Activated CD4-positive, alpha-beta memory T cell treated with anti-CD3 and anti-CD28 coated beads, Interleukin-2, amount 10 ng/mL, durations not matched to agents 7 days and 5 days (primary cell): ENCODE data around the gene PRICKLE1. TPM values are rescaled to one million over a fixed set of nuclear protein-coding genes. Genes with fewer than 3 reads are reported as not detected.

Source experiments
- CTCF ChIA-PET: fragments of 350-600 bp; sonication (Branson Sonifier 250); formaldehyde crosslinking; loops from one replicate; lab custom pipeline; 2021; ENCODE audit warnings: antibody characterized with exemption, inconsistent platforms; lab: Charles Lee
- POLR2A ChIA-PET: fragments of 350-600 bp; sonication (Branson Sonifier 250); formaldehyde crosslinking; loops from one replicate; lab custom pipeline; 2021; ENCODE audit warnings: antibody characterized with exemption; lab: Charles Lee
- DNase-seq: peaks from one replicate; pipeline ENCODE4 v3.0.0-alpha.2; 2020
- H3K27ac Mint-ChIP-seq: one replicate; pipeline ENCODE4 v1.8.0; 2021; ENCODE audit warnings: mild to moderate bottlenecking, mixed read lengths
- H3K27me3 Mint-ChIP-seq: one replicate; pipeline ENCODE4 v1.8.0; 2021; ENCODE audit warnings: mixed read lengths
- H3K36me3 Mint-ChIP-seq: one replicate; pipeline ENCODE4 v1.8.0; 2021; ENCODE audit warnings: low read depth, mixed read lengths
- H3K4me1 Mint-ChIP-seq: one replicate; pipeline ENCODE4 v1.8.0; 2021; ENCODE audit warnings: mixed read lengths
- H3K4me3 Mint-ChIP-seq: one replicate; pipeline ENCODE4 v1.8.0; 2021; ENCODE audit warnings: mild to moderate bottlenecking, mixed read lengths
- H3K9me3 Mint-ChIP-seq: one replicate; pipeline ENCODE4 v1.8.0; 2021; ENCODE audit warnings: mixed read lengths
- total RNA-seq, 2 experiments: library from RNA; stranded (reverse); gene quantifications; one replicate each; pipeline ENCODE4 v1.2.3, GENCODE V29; 2021

The PRICKLE1 gene
- total RNA-seq, 2 experiments from 2014 or later: 0.10 to 0.30 TPM

DNA sequence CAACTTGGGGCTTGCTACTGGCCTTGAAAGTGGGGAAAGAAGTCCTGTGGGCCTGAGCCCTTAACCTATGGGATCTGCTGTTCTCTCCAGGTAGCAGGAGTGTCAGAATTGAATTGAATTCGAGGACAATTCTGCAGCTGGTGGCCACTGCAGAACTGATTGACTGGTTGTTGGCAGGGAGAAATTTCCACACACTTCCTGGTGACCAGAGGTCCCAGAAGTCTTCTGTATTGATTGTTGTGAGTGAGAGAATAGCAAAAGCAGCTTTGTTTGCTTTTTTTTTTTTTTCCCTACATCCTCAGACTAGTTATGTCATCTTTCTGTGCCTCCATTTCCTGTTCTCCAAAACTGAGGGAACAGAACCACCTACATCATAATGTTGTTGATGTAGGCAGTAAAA is 64.1 kb downstream of the PRICKLE1 start:
- Mint-ChIP-seq H3K27ac (no peak overlapping the region), H3K4me1 (no peaks in the 10 kb centered on the region), H3K9me3 (no peaks in the 10 kb centered on the region), H3K36me3 (no peaks in the 10 kb centered on the region), H3K4me3 (no peak overlapping the region), H3K27me3 (peaks cover 5% of the 10 kb centered on the region)
- DNase-seq: no peak
- POLR2A ChIA-PET: no interaction called here
- CTCF ChIA-PET: no interaction called here

- POLR2A ChIA-PET: no interaction called here
- no peaks in the 10 kb centered on the region for H3K36me3 Mint-ChIP-seq
- H3K27ac Mint-ChIP-seq: no peak overlapping the region
- no peaks in the 10 kb centered on the region for H3K9me3 Mint-ChIP-seq
- no peak for DNase-seq
- CTCF ChIA-PET: interaction anchor here (0.6 kb wide), 1 partner anchor 30 kb away, joined by 4 read pairs; no protein-coding TSS in a partner anchor
- H3K4me1 Mint-ChIP-seq: no peaks in the 10 kb centered on the region
- H3K4me3 Mint-ChIP-seq: no peak overlapping the region
- peaks cover 5% of the 10 kb centered on the region for H3K27me3 Mint-ChIP-seq
These were observed 64.8 kb downstream of the PRICKLE1 start for GRCh38 chr12:42524716-42525115.

- no peaks in the 10 kb centered on the region for H3K9me3 Mint-ChIP-seq
- H3K36me3 Mint-ChIP-seq: no peaks in the 10 kb centered on the region
- H3K4me3 Mint-ChIP-seq: no peak overlapping the region
- peaks cover 5% of the 10 kb centered on the region for H3K27me3 Mint-ChIP-seq
- H3K4me1 Mint-ChIP-seq: no peaks in the 10 kb centered on the region
- no peak for DNase-seq
- ChIA-PET CTCF (no interaction called here), POLR2A (no interaction called here)
- no peak overlapping the region for H3K27ac Mint-ChIP-seq
These were observed 73.0 kb downstream of the PRICKLE1 start for GRCh38 chr12:42516573-42516972.

DNA sequence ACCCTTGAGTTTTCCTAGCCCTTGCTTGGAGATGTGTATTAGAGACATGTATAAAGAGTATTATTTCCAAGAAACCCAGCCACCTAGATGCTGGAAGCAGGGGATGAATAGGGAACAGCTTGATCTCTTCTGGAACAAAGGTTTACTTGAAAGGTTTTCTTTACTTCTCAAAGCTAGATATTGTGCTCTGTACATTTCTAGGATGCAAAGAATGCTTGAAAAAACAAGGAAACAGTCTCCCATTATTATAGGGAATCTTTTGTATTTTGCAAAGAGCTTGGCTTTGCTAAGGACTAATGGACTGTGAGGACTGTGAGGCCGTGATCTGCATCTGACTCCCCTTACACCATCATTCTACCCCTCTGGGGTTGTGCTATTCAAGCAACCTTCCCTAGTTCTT is 77.9 kb downstream of the PRICKLE1 start:
- H3K9me3 Mint-ChIP-seq: no peaks in the 10 kb centered on the region
- CTCF ChIA-PET: no interaction called here
- no peak overlapping the region for H3K27ac Mint-ChIP-seq
- no peaks in the 10 kb centered on the region for H3K36me3 Mint-ChIP-seq
- H3K4me1 Mint-ChIP-seq: no peaks in the 10 kb centered on the region
- peaks cover 6% of the 10 kb centered on the region for H3K27me3 Mint-ChIP-seq
- no peak for DNase-seq
- H3K4me3 Mint-ChIP-seq: no peak overlapping the region
- POLR2A ChIA-PET: no interaction called here

DNA sequence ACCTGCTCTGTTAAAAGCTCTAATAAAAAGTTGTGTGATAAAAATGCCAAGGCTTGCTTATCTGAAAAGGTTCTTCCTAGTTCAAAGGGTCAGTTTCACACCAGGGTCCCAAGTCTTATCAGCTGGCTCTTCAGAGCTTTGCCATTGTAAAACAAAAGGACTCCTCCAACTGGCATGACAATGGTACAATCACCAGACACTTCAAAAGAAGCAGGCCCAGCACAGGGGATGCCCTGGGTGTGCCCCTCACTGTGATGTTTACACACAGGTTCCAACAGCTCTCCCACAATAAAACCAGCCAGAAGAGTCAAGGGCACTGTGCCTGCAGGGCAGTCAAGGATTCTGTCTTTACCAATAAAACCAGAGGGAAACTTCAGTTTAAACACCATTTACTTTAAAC is 78.7 kb downstream of the PRICKLE1 start:
- no peak for DNase-seq
- no peak overlapping the region for H3K4me3 Mint-ChIP-seq
- no peak overlapping the region for H3K27ac Mint-ChIP-seq
- CTCF ChIA-PET: no interaction called here
- POLR2A ChIA-PET: no interaction called here
- no peaks in the 10 kb centered on the region for H3K9me3 Mint-ChIP-seq
- H3K27me3 Mint-ChIP-seq: peaks cover 3% of the 10 kb centered on the region
- no peaks in the 10 kb centered on the region for H3K4me1 Mint-ChIP-seq
- H3K36me3 Mint-ChIP-seq: no peaks in the 10 kb centered on the region

DNA sequence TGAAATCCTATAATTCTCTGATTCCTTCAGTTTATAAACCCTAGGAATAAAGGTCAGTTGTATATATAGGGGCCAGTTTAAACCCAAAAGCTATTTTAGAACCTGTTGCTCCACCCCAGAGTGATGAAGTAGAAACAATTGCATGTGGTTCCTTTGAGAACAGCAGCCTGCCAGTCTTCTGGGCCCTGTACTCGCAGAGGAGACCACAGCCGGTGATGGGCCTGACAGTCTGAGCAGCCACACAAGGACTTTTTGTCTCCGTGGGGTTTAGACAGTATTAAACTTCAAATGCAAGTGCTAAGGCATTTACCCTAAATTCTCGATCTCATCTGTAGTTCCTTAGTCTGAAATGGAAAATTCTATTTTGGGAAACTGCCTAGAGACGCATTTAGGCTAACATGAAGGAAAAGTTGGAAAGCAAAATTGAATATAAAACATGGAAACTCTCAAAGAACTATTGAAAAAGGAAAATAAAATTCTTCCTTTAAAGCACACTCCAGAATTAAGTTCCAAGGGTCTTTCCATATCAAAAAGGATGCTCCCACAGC is 80.6 kb downstream of the PRICKLE1 start:
- CTCF ChIA-PET: no interaction called here
- peaks cover 10% of the 10 kb centered on the region for H3K27me3 Mint-ChIP-seq
- DNase-seq: no peak
- no peaks in the 10 kb centered on the region for H3K4me1 Mint-ChIP-seq
- no peak overlapping the region for H3K4me3 Mint-ChIP-seq
- no peaks in the 10 kb centered on the region for H3K9me3 Mint-ChIP-seq
- POLR2A ChIA-PET: no interaction called here
- H3K36me3 Mint-ChIP-seq: no peaks in the 10 kb centered on the region
- H3K27ac Mint-ChIP-seq: no peak overlapping the region

- ChIA-PET POLR2A (no interaction called here), CTCF (no interaction called here)
- DNase-seq: no peak
- Mint-ChIP-seq H3K27me3 (peaks cover 11% of the 10 kb centered on the region), H3K9me3 (no peaks in the 10 kb centered on the region), H3K27ac (no peak overlapping the region), H3K36me3 (no peaks in the 10 kb centered on the region), H3K4me3 (no peak overlapping the region), H3K4me1 (no peaks in the 10 kb centered on the region)
These were observed 82.0 kb downstream of the PRICKLE1 start for GRCh38 chr12:42507565-42507964.

DNA sequence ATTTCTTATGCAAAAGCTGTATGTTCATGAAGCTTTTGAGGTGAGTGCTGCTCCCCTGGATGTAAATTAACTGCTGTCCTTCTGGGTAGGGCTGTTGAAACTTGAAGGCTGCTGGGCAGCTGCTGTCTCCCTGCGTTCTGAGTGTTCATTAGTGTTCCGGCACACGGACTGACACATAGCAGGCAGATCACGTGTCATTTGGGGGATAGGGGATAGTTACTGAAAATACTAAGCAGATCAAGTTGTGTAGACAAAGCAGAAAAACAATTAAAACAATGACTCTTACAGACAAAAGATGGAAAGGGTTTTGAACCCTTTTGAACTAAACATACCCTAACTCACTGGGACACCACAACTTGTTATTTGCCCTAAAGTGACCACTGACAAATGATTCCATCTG is 82.5 kb downstream of the PRICKLE1 start:
- no peak for DNase-seq
- H3K27me3 Mint-ChIP-seq: peaks cover 11% of the 10 kb centered on the region
- no peaks in the 10 kb centered on the region for H3K9me3 Mint-ChIP-seq
- no peaks in the 10 kb centered on the region for H3K36me3 Mint-ChIP-seq
- POLR2A ChIA-PET: no interaction called here
- H3K4me3 Mint-ChIP-seq: no peak overlapping the region
- H3K4me1 Mint-ChIP-seq: no peaks in the 10 kb centered on the region
- CTCF ChIA-PET: no interaction called here
- H3K27ac Mint-ChIP-seq: no peak overlapping the region

DNA sequence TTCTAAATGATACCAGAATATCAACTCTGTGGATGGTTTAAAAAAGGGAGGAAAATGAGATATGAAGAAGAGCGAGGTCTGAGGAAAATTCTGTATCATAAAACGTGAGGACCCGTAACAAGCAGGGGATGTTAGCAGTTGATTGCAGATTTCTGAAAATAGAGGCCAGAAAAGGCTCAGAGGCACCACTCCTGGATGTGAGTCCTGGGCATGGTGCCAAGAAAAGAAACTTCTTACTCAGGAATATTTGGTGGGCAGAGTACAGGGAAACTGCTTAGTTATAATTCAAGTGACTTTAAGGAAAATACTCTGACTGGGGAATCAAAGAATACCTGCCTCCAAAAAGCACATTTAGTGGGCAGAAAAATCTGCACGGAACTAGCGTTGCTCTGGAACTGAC is 85.5 kb downstream of the PRICKLE1 start:
- Mint-ChIP-seq H3K27ac (no peak overlapping the region), H3K27me3 (peaks cover 14% of the 10 kb centered on the region), H3K4me3 (no peak overlapping the region), H3K36me3 (no peaks in the 10 kb centered on the region), H3K4me1 (no peaks in the 10 kb centered on the region), H3K9me3 (no peaks in the 10 kb centered on the region)
- DNase-seq: no peak
- POLR2A ChIA-PET: no interaction called here
- CTCF ChIA-PET: no interaction called here

DNA sequence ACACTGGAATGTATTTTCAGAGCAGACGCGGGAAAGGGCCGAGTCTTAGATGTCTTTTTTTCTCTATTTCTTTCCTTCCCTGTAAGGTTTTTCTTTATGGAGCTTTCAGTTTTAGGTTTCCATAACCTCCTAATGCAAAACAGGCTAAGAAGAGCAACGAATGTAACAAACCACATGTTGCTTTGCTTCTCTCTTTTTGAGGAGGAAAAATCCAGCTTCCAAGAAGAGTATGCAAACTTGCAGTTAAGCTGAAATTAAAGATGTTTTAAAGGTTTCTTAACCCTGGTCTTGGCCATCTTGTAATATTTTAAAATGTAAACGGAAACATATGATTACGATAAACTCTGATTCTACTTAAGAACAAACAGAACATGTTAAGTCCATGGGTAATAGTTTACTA is 86.9 kb downstream of the PRICKLE1 start:
- H3K27ac Mint-ChIP-seq: no peak overlapping the region
- no peaks in the 10 kb centered on the region for H3K9me3 Mint-ChIP-seq
- no peak for DNase-seq
- H3K27me3 Mint-ChIP-seq: peaks cover 14% of the 10 kb centered on the region
- POLR2A ChIA-PET: no interaction called here
- H3K4me1 Mint-ChIP-seq: peaks cover 1% of the 10 kb centered on the region
- no peaks in the 10 kb centered on the region for H3K36me3 Mint-ChIP-seq
- H3K4me3 Mint-ChIP-seq: no peak overlapping the region
- CTCF ChIA-PET: no interaction called here

DNA sequence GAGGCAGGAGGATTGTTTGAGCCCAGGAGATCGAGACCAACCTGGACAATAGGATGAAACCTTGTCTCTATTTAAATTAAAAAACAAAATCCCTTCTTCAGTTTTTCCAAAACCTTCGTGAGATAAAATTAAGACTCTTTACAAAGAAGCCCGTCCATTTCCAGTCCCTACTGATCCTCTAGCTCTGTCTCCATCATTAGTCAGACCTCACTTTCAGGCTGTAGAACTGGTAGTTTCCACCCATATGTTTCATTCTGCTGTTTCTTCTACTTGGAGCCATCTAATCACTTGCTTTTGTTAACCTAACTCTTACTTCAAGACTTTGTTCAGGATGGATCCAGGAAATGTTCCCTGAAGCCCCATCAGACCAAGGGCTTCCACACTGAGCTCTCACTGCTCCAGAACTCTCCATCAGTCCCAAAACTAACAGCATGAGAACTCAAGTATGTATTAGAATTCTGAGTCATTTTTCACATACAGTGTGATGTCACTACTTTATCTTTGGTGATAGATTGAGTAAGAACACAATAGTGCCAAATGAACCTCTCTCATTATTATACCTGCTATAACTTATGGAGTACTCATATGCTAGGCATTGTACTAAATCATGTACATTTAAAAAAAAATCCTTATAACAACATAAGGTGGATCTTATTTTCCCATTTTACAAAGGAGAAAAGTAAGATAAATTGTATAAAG is 90.8 kb downstream of the PRICKLE1 start:
- no peaks in the 10 kb centered on the region for H3K36me3 Mint-ChIP-seq
- no peak for DNase-seq
- no peaks in the 10 kb centered on the region for H3K9me3 Mint-ChIP-seq
- peaks cover 5% of the 10 kb centered on the region for H3K4me1 Mint-ChIP-seq
- ChIA-PET POLR2A (no interaction called here), CTCF (no interaction called here)
- no peak overlapping the region for H3K4me3 Mint-ChIP-seq
- no peak overlapping the region for H3K27ac Mint-ChIP-seq
- H3K27me3 Mint-ChIP-seq: peaks cover 7% of the 10 kb centered on the region

- H3K4me3 Mint-ChIP-seq: no peak overlapping the region
- H3K4me1 Mint-ChIP-seq: peaks cover 5% of the 10 kb centered on the region
- H3K27me3 Mint-ChIP-seq: peaks cover 7% of the 10 kb centered on the region
- POLR2A ChIA-PET: no interaction called here
- no peak for DNase-seq
- no peaks in the 10 kb centered on the region for H3K36me3 Mint-ChIP-seq
- H3K9me3 Mint-ChIP-seq: no peaks in the 10 kb centered on the region
- CTCF ChIA-PET: no interaction called here
- no peak overlapping the region for H3K27ac Mint-ChIP-seq
These were observed 92.7 kb downstream of the PRICKLE1 start for GRCh38 chr12:42496886-42497285.

GRCh38 chr12:42495244-42495643 is 94.3 kb downstream of the PRICKLE1 start:
- no peak for DNase-seq
- Mint-ChIP-seq H3K27ac (no peak overlapping the region), H3K27me3 (peaks cover 2% of the 10 kb centered on the region), H3K4me3 (no peak overlapping the region), H3K9me3 (no peaks in the 10 kb centered on the region), H3K4me1 (peaks cover 5% of the 10 kb centered on the region), H3K36me3 (no peaks in the 10 kb centered on the region)
- ChIA-PET CTCF (no interaction called here), POLR2A (no interaction called here)

- H3K4me3 Mint-ChIP-seq: no peak overlapping the region
- no peaks in the 10 kb centered on the region for H3K9me3 Mint-ChIP-seq
- H3K27me3 Mint-ChIP-seq: peaks cover 13% of the 10 kb centered on the region
- no peaks in the 10 kb centered on the region for H3K36me3 Mint-ChIP-seq
- no peak overlapping the region for H3K27ac Mint-ChIP-seq
- ChIA-PET CTCF (no interaction called here), POLR2A (no interaction called here)
- peaks cover 3% of the 10 kb centered on the region for H3K4me1 Mint-ChIP-seq
- no peak for DNase-seq
These were observed 97.3 kb downstream of the PRICKLE1 start for GRCh38 chr12:42492267-42492666.
